Lower lobe of right lung (tissue), 2 donors: ENCODE data around the gene CCDC24. TPM values are rescaled to one million over a fixed set of nuclear protein-coding genes. Genes with fewer than 3 reads are reported as not detected.

ENCODE experiments used
- ATAC-seq, 2 donors: fragments of 200-7000 bp; cut with Tn5 transposase; one replicate each; pipeline ENCODE4 v1.9.1; 2020 to 2022; ENCODE audit warnings: mild to moderate bottlenecking in 2 of 2, moderate library complexity in 2 of 2
- DNase-seq: peaks from one replicate; pipeline ENCODE4 v3.0.0-alpha.2; 2020
- H3K27ac ChIP-seq: fragments of 200-600 bp; one replicate; pipeline ENCODE4 v1.8.0; 2022
- H3K27me3 ChIP-seq: fragments of 200-600 bp; one replicate; pipeline ENCODE4 v1.8.0; 2022; ENCODE audit warnings: low read depth
- H3K36me3 ChIP-seq: fragments of 200-600 bp; one replicate; pipeline ENCODE4 v1.8.0; 2022; ENCODE audit warnings: mild to moderate bottlenecking
- H3K4me1 ChIP-seq: fragments of 200-600 bp; one replicate; pipeline ENCODE4 v1.8.0; 2022
- H3K4me3 ChIP-seq: fragments of 200-600 bp; one replicate; pipeline ENCODE4 v1.8.0; 2022; ENCODE audit warnings: mild to moderate bottlenecking
- H3K9me3 ChIP-seq: fragments of 200-600 bp; one replicate; pipeline ENCODE4 v1.8.0; 2022
- CTCF ChIP-seq: fragments of 200-600 bp; IDR thresholded peaks from one replicate; pipeline ENCODE4 v1.8.0; 2022; ENCODE audit warnings: antibody characterized with exemption, mild to moderate bottlenecking
- intact Hi-C: fragments of 100-400 bp; cut with DNase I; formaldehyde crosslinking; loops from one replicate; pipeline ENCODE4 v1.11.0; 2022
- total RNA-seq: library from RNA; stranded (reverse); fragmentation: NEBNext Ultra II Directional; extraction: Animal tissue kit (Norgen Biotek cat#: 25700); gene quantifications from one replicate; pipeline ENCODE4 v1.2.1, GENCODE V29; 2021
- donor health status: DM: no; HTN: yes; CAD: no; lungs with severe emphysema.

CCDC24 gene
- total RNA-seq, 1 donor from 2014 or later = 10.7 TPM

DNA sequence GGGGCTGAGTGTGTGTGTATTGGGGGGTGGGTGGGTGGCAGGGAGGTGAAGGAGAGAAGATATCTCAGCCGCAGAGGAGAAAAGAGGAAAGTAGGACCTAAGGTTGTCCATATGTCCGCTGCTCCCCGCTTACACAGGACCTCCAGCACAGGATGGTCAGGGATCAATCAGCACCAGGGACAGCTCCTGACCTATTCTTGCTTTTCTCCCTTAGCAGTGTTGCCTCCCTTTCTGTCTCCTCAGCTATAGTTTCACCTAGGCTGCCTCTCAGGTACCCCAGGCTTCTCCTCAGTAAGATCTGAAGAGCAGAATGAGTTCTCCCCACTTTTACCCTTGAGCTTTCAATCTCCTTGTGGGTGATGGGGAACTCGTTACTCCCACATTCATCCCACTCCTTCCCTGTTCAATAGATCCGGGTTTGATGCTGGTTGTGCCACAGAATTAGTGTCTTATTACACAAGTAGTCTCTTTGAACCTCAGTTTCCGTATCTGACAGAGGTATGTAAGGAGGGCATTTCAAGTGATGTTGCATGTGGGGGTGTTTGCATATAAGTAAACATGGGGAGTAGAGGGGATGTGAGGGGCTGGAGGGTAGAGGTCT is 23.0 kb upstream of the CCDC24 start:
- intact Hi-C loops = no loop called here
- H3K9me3 ChIP-seq = no peaks in the 10 kb centered on the region
- DNase-seq (no peak), ATAC-seq (no peak)
- no peak for TF ChIP-seq CTCF
- H3K4me3 ChIP-seq = no peak overlapping the region
- H3K36me3 ChIP-seq = peaks cover 42% of the 10 kb centered on the region
- no peaks in the 10 kb centered on the region for H3K27me3 ChIP-seq
- H3K27ac ChIP-seq = no peak overlapping the region
- H3K4me1 ChIP-seq = peaks cover 20% of the 10 kb centered on the region

DNA sequence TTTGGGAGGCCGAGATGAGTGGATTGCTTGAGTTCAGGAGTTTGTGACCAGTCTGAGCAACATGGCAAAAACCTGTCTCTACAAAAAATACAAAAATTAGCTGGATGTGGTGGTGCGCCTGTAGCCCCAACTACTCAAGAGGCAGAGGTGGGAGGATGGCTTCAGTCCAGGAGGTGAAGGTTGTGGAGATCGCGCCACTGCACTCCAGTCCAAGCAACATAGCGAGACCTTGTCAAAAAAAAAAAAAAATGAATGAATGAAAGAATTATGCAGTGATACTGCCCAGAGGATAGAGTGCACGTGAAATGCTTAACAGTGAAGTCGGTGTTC is 22.0 kb upstream of the CCDC24 start:
- no peak for TF ChIP-seq CTCF
- intact Hi-C loops = no loop called here
- Histone ChIP-seq H3K27me3 (no peaks in the 10 kb centered on the region), H3K9me3 (no peaks in the 10 kb centered on the region), H3K4me1 (peaks cover 26% of the 10 kb centered on the region), H3K4me3 (peak overlapping the region; percentile 97), H3K27ac (no peak overlapping the region), H3K36me3 (peaks cover 37% of the 10 kb centered on the region)
- no peak for DNase-seq
- ATAC-seq = no peak

DNA sequence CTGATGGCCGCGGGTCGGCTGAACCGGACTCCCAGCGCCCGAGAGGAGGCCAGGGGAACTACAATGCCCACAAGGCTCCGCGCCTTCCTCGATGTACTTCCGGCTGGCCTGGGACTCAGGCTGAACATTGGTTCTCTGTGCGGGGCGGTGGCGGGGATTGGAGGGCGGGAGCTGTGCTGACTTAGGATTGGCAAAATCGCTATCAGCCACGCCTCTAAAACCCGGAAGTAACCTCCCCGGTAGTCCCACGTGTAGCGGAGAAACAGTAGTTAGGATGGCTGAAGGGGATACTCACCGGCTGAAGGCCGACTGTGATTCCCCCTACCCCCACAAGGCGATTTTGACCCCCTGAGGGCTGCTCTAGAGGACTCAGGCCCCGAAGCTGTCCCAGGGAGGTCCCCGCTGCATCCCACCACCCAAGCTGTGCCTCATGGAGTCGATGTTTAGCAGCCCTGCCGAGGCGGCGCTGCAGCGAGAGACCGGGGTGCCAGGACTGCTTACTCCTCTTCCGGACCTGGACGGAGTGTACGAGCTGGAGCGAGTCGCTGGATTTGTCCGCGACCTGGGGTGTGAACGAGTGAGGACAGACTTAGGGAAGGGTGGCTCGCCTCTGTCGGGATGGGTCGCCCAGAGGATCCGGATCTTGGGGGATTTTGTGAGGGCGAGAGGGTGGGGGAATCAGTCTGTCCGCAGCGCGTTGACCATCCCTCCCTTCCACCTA is 21.5 kb upstream of the CCDC24 start, which contains the start of gene DPH2:
Gene DPH2 (plus strand): TSS at position 265 of the 721 bp plus-strand sequence. CDS start 166 bp downstream, at position 431.
- intact Hi-C loops = no loop called here
- H3K9me3 ChIP-seq = no peaks in the 10 kb centered on the region

GRCh38 chr1:43970502-43970901 is 20.9 kb upstream of the CCDC24 start:
- H3K9me3 ChIP-seq = no peaks in the 10 kb centered on the region
- TF ChIP-seq CTCF = no peak
- no peak overlapping the region for H3K27ac ChIP-seq
- intact Hi-C loops = no loop called here
- DNase-seq (no peak), ATAC-seq (no peak)
- peak overlapping the region; percentile 97 for H3K4me3 ChIP-seq
- peaks cover 29% of the 10 kb centered on the region for H3K4me1 ChIP-seq
- peaks cover 31% of the 10 kb centered on the region for H3K36me3 ChIP-seq
- H3K27me3 ChIP-seq = no peaks in the 10 kb centered on the region

More for the DNA sequence above, 21.5 kb upstream of the CCDC24 start, which contains the start of gene DPH2:
- Histone ChIP-seq H3K27ac (no peak within 1 kb of the TSS), H3K4me1 (peaks cover 27% of the 10 kb centered on the region), H3K4me3 (peak within 1 kb of the TSS; percentile 97), H3K36me3 (peaks cover 32% of the 10 kb centered on the region), H3K27me3 (no peaks in the 10 kb centered on the region)
- DNase-seq (peak; percentile 98), ATAC-seq (peak; percentile 95)
- TF ChIP-seq CTCF = peak; percentile 10

GRCh38 chr1:43970911-43971310 is 20.5 kb upstream of the CCDC24 start:
- intact Hi-C loops = no loop called here
- Histone ChIP-seq H3K9me3 (no peaks in the 10 kb centered on the region), H3K27me3 (no peaks in the 10 kb centered on the region), H3K4me3 (peak overlapping the region; percentile 97), H3K4me1 (peaks cover 33% of the 10 kb centered on the region), H3K36me3 (peaks cover 31% of the 10 kb centered on the region), H3K27ac (no peak overlapping the region)
- DNase-seq (no peak), ATAC-seq (no peak)
- TF ChIP-seq CTCF = no peak
